NB4 (cell line): ENCODE results near the gene PDS5B.

Source experiments
- MAX ChIP-seq: IDR thresholded peaks from 2 replicates; pipeline ENCODE4 v1.6.1; 2011; ENCODE audit warnings: low read depth, low read length
- POLR2A ChIP-seq: IDR thresholded peaks from 2 replicates; pipeline ENCODE4 v1.6.1; 2011; ENCODE audit warnings: mild to moderate bottlenecking; ENCODE audit not compliant: insufficient read length; ENCODE audit errors: extremely low read depth

- TF ChIP-seq POLR2A (no peak), MAX (no peak)
Observed at GRCh38 chr13:32610538-32610937, 24.3 kb downstream of the PDS5B start.
